Activated CD8-positive, alpha-beta T cell treated with anti-CD3 and anti-CD28 coated beads, Interleukin-2, amount 10 ng/mL, durations not matched to agents 7 days and 5 days (primary cell): Measurements from ENCODE around the gene ATIC. TPM values are rescaled to one million over a fixed set of nuclear protein-coding genes. Genes with fewer than 3 reads are reported as not detected.

Experiments used
- ATAC-seq: fragments of 150-1000 bp; cut with Tn5 transposase; one replicate; pipeline ENCODE4 v1.10.0; 2021; ENCODE audit warnings: moderate library complexity
- CTCF ChIA-PET: fragments of 350-600 bp; sonication (Branson Sonifier 250); formaldehyde crosslinking; loops from one replicate; lab custom pipeline; 2021; ENCODE audit warnings: antibody characterized with exemption; lab: Charles Lee
- POLR2A ChIA-PET: fragments of 350-600 bp; sonication (Branson Sonifier 250); formaldehyde crosslinking; loops from one replicate; lab custom pipeline; 2021; ENCODE audit warnings: antibody characterized with exemption; lab: Charles Lee
- DNase-seq: peaks from one replicate; pipeline ENCODE4 v3.0.0-alpha.2; 2020
- H3K27ac Mint-ChIP-seq: one replicate; pipeline ENCODE4 v1.8.0; 2021; ENCODE audit warnings: mild to moderate bottlenecking, mixed read lengths
- H3K27me3 Mint-ChIP-seq: one replicate; pipeline ENCODE4 v1.8.0; 2021; ENCODE audit warnings: low read depth, mixed read lengths
- H3K36me3 Mint-ChIP-seq: one replicate; pipeline ENCODE4 v1.8.0; 2021; ENCODE audit warnings: low read depth, mixed read lengths
- H3K4me1 Mint-ChIP-seq: one replicate; pipeline ENCODE4 v1.8.0; 2021; ENCODE audit warnings: low read depth, mixed read lengths
- H3K4me3 Mint-ChIP-seq: one replicate; pipeline ENCODE4 v1.8.0; 2021; ENCODE audit warnings: mild to moderate bottlenecking, mixed read lengths
- H3K9me3 Mint-ChIP-seq: one replicate; pipeline ENCODE4 v1.8.0; 2022; ENCODE audit warnings: mixed read lengths; ENCODE audit not compliant: insufficient read depth
- total RNA-seq, 2 experiments: library from RNA; stranded (reverse); gene quantifications; one replicate each; pipeline ENCODE4 v1.2.3, GENCODE V29; 2021

Gene ATIC
- total RNA-seq, 2 experiments from 2014 or later: 170 to 182 TPM

DNA sequence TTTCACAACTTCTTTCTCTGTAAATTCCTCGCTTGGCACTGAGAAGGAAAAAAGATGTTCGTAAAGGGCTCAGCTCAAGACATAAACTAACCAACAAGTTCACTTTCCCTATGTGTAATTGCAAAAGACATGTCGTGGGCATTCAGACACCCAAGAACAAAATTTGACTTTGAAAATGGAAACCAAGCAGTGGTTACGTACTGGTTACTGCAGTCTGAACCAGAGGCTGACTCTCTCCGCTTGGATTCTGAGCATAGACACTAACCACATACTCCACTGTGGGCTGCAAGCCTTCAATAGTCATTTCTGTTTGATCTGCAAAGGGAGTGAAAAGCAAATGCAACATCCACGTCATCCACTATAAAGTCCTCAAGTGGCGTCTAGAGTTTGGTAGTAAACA is 70.2 kb downstream of the ATIC start:
- no peak for DNase-seq
- Mint-ChIP-seq H3K27me3 (no peaks in the 10 kb centered on the region), H3K27ac (no peak overlapping the region), H3K9me3 (no peaks in the 10 kb centered on the region), H3K4me3 (no peak overlapping the region), H3K4me1 (no peaks in the 10 kb centered on the region), H3K36me3 (no peaks in the 10 kb centered on the region)
- ChIA-PET POLR2A (no interaction called here), CTCF (no interaction called here)
- ATAC-seq: no peak

DNA sequence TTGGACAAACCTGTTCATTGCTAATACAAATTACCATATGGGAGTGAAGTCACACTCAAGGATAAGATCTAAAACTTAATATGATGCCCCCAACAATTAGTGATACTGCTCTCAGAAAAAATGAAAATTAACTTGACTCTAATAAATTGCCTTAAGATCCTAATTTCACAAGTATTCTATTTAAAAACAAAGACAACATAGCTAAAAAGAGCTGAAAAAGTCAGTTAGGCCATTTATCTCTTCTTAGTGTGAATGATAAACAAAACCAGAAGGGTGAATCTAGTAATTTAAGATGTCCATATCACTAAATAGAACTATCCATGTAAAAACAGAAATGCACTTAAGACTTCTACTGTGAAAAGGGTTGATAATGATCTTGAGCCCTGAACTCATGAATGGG is 70.6 kb downstream of the ATIC start:
- ChIA-PET CTCF (no interaction called here), POLR2A (no interaction called here)
- Mint-ChIP-seq H3K36me3 (no peaks in the 10 kb centered on the region), H3K9me3 (no peaks in the 10 kb centered on the region), H3K4me1 (no peaks in the 10 kb centered on the region), H3K4me3 (no peak overlapping the region), H3K27me3 (no peaks in the 10 kb centered on the region), H3K27ac (no peak overlapping the region)
- DNase-seq (no peak), ATAC-seq (no peak)

DNA sequence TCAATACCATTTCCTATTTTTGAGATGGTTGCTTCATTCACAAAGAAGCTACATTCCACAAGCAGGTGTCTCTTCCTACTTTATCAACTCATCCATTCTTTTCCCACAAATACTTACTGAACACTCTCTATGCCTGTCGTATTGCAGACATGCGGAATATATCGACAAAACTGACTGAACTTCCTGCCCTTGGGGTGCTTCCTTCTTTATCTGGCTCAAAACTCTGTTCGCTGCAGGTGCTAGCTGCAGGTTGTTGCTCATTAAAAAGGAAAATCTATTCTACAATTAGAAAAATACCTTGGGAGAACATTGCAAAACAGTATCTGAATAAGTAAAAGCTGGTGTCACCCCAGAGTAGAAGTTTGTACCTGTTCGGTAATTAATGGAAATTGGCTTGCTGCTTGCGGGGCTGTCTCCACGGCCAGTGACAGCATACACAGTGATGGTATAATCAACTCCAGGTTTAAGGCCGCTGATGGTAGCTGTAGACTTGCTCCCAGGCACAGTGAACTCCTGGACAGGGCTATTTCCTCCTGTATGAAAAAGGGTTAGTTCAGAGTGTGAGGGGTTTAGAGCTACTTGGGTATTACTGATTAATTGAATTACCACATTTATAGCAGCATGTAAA is 71.9 kb downstream of the ATIC start:
- no peaks in the 10 kb centered on the region for H3K36me3 Mint-ChIP-seq
- H3K9me3 Mint-ChIP-seq: no peaks in the 10 kb centered on the region
- no peaks in the 10 kb centered on the region for H3K4me1 Mint-ChIP-seq
- H3K4me3 Mint-ChIP-seq: no peak overlapping the region
- H3K27me3 Mint-ChIP-seq: no peaks in the 10 kb centered on the region
- no peak overlapping the region for H3K27ac Mint-ChIP-seq
- POLR2A ChIA-PET: no interaction called here
- CTCF ChIA-PET: no interaction called here
- ATAC-seq (no peak), DNase-seq (no peak)

DNA sequence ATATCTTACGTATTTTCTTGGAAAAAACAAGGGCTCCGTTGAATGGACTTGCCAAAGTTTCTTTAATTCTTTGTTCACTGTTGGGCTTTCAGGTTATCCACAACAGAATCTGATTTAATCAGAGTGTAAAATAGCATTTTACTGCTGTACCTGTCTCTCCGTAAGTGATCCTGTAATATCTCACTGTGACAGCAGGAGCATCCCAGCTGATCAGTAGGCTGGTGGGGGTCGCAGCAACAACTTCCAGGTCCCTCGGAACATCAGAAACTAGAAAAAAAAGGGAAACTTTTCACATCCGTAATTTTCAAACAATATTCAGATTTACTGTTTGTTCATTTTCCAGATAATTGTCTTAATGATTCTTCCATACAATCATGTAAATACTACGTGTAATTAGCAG is 72.9 kb downstream of the ATIC start:
- H3K9me3 Mint-ChIP-seq: no peaks in the 10 kb centered on the region
- no peak for ATAC-seq

DNA sequence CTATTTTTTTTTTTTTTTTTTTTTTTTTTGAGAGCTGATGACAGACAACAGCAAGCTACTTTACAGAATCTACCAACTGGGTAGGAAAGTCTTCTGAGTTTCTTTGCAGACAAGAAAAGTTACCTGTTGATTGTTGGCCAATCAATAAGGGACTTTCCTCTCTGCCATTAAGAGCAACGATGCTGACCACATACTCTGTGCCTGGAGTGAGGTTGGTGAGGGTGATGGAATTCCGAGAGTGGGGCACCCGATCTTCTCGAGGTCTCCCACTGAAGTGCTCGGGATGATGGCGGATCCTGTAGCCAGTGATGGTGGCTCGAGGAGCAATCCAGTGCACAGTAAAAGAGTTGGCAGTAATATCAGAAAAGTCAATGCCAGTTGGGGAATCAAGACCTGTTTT is 74.7 kb downstream of the ATIC start:
- DNase-seq (no peak), ATAC-seq (no peak)
- ChIA-PET CTCF (no interaction called here), POLR2A (no interaction called here)
- no peaks in the 10 kb centered on the region for H3K36me3 Mint-ChIP-seq
- no peaks in the 10 kb centered on the region for H3K27me3 Mint-ChIP-seq
- H3K4me3 Mint-ChIP-seq: no peak overlapping the region
- H3K27ac Mint-ChIP-seq: no peak overlapping the region
- H3K4me1 Mint-ChIP-seq: no peaks in the 10 kb centered on the region
- no peaks in the 10 kb centered on the region for H3K9me3 Mint-ChIP-seq

More for the DNA sequence above, 72.9 kb downstream of the ATIC start:
- CTCF ChIA-PET: no interaction called here
- Mint-ChIP-seq H3K4me1 (no peaks in the 10 kb centered on the region), H3K27me3 (no peaks in the 10 kb centered on the region), H3K4me3 (no peak overlapping the region), H3K36me3 (no peaks in the 10 kb centered on the region), H3K27ac (no peak overlapping the region)
- POLR2A ChIA-PET: no interaction called here
- DNase-seq: no peak

DNA sequence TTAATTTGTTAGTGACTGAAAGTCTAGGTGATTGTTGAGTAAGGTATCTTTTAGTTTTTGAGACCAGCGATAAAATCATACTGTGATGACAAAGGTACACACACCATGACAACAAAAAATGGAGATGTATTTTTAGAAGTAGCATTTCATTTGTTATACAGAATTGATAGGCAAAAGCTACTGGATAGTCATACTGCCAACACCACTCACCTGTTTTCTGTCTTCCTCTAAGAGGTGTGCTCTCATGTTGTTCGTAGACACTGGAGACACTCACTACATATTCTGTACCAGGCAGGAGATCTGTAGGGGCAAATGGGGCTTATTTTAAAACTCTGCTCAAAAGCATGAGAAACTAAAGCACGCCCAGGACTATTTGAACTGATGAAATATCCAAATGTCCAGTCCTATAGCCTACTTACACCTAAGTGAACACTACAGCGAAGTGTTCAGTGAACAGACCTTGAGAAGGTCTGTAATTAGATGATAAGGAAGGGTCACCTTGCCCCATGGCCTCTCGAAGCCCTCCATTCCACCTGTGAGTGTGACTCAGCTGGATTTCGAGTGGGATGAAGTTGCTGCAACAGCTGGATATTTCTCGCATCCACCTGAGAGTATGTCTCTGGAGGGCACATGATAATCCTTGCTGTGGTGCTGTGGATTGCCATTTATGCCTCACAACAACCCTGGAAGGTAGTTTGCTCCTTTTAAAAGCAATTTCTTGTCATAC is 76.3 kb downstream of the ATIC start:
- ChIA-PET CTCF (no interaction called here), POLR2A (no interaction called here)
- H3K4me3 Mint-ChIP-seq: no peak overlapping the region
- no peak overlapping the region for H3K27ac Mint-ChIP-seq
- H3K4me1 Mint-ChIP-seq: no peaks in the 10 kb centered on the region
- ATAC-seq: no peak
- no peaks in the 10 kb centered on the region for H3K9me3 Mint-ChIP-seq
- no peaks in the 10 kb centered on the region for H3K27me3 Mint-ChIP-seq
- no peak for DNase-seq
- H3K36me3 Mint-ChIP-seq: no peaks in the 10 kb centered on the region

DNA sequence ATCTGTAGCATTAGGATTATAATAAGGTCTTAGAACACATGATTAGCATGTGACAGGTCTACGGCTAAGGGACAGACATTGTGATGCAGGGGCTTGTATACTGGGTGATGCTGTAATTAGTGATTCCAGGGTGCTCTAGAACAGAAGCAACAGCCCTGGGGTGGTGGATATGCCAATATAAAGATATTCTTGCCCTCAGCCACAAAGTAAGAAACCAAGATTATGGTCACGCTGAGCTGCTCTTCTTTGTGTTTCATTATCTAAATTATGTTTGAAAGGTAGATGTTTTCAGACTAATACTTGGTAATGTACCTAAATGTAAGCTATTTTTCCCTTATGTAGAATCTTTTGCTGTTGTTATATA is 78.7 kb downstream of the ATIC start:
- Mint-ChIP-seq H3K4me3 (no peak overlapping the region), H3K36me3 (no peaks in the 10 kb centered on the region), H3K9me3 (no peaks in the 10 kb centered on the region), H3K27me3 (no peaks in the 10 kb centered on the region), H3K27ac (no peak overlapping the region), H3K4me1 (no peaks in the 10 kb centered on the region)
- ChIA-PET CTCF (no interaction called here), POLR2A (no interaction called here)
- ATAC-seq: no peak
- no peak for DNase-seq

DNA sequence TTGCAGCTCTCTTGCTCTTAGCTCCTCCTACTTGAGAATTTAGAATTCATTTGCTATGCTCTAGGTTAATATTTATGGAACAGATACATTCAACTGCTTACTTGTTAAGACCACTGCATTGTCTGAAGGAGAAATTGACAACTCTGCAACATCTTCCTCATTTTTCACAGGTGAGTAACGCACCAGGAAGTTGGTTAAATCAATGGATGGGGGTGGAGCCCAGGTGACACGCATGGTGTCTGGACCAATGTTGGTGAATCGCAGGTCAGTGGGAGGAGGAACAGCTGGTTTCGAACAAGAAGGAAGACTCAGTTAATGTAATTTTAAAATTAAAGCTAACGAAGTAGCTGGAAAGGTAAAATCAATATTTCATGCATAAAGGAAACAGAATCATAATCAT is 79.7 kb downstream of the ATIC start:
- Mint-ChIP-seq H3K27me3 (no peaks in the 10 kb centered on the region), H3K27ac (no peak overlapping the region), H3K9me3 (no peaks in the 10 kb centered on the region), H3K36me3 (no peaks in the 10 kb centered on the region), H3K4me1 (no peaks in the 10 kb centered on the region), H3K4me3 (no peak overlapping the region)
- ChIA-PET CTCF (no interaction called here), POLR2A (no interaction called here)
- no peak for DNase-seq
- no peak for ATAC-seq

DNA sequence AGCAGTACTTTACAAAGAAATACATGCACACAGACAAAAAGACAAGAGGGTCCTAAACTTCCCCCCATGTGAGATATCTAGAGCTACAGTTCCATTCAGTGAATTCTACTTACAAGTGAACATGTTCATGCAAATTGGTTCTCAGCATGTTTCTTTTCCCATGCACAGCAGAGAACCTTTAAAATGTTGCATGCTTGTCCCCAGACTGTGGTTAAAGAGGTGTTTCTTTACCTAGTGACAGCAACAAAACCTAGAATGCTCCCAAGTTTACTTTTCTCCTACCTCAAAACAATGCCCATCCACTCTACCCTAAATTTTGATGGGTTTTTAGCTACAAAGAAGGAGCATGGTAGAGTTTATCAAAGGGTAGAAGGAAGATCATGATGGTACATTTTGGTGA is 80.3 kb downstream of the ATIC start:
- Mint-ChIP-seq H3K27ac (no peak overlapping the region), H3K27me3 (no peaks in the 10 kb centered on the region), H3K4me1 (no peaks in the 10 kb centered on the region), H3K36me3 (no peaks in the 10 kb centered on the region), H3K9me3 (no peaks in the 10 kb centered on the region), H3K4me3 (no peak overlapping the region)
- DNase-seq (no peak), ATAC-seq (no peak)
- ChIA-PET POLR2A (no interaction called here), CTCF (no interaction called here)

DNA sequence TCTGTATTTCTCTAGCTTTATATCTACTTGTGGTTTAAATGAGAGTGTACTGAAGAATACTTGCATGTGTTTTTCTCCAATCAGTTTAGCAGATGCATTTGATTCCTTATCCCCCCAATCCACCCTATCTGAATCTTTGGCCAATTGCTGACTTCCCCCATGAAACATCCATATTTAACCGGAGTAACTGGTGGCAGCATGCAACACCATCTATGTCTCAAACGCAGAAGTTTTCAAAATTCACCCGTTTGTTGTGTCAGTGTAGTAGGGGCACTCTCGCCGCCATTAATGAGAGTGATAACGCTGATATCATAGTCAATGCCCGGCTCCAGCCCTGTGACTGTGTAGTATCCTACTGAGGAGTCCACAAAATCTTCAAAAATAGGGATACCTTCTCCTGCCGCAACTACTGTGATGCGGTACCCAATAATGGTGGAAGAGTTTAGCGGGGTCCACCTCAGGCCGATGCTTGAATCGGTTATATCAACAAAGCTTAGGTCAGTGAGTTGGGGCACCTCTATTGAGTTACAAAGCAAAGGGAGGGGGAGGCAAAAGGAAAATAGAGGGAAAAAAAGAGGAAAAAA is 80.9 kb downstream of the ATIC start:
- no peaks in the 10 kb centered on the region for H3K9me3 Mint-ChIP-seq
- no peak overlapping the region for H3K27ac Mint-ChIP-seq
- no peaks in the 10 kb centered on the region for H3K4me1 Mint-ChIP-seq
- ATAC-seq: no peak
- H3K36me3 Mint-ChIP-seq: no peaks in the 10 kb centered on the region
- ChIA-PET POLR2A (no interaction called here), CTCF (no interaction called here)
- H3K4me3 Mint-ChIP-seq: no peak overlapping the region
- peaks cover under 1% of the 10 kb centered on the region for H3K27me3 Mint-ChIP-seq
- DNase-seq: no peak

DNA sequence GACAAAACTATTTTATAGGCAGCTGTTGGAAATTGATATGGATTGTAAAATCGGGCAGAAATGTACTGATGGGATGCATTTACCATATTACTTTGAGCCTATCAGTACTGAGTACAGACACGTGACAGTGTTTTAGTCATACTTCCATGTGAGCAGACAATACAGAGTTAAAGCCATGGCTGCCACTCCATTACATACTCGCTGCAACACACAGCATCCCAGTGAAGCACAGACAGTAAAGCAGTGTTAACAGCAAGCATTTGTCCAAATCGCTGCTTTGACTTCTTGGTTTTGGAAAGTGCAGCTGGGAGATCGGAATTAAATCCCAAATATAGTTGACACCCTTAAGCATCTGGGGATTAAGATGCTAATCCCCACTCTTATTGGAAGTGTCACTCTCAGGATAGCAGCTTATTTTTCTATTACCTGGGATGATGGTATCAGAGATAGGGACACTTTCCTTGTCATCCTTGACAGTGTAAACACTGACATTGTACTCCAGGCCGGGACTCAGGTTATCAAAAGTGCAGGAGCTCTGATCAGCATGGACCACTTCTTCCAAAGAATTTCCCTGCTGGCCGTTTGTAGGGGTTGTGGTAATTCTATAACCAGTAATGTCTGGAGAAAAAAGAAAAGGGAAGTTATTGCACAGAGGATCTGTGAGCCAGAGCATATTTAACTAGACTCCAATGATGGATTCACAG is 82.4 kb downstream of the ATIC start:
- Mint-ChIP-seq H3K36me3 (no peaks in the 10 kb centered on the region), H3K27ac (no peak overlapping the region), H3K9me3 (no peaks in the 10 kb centered on the region), H3K27me3 (peaks cover 2% of the 10 kb centered on the region), H3K4me3 (no peak overlapping the region), H3K4me1 (no peaks in the 10 kb centered on the region)
- ATAC-seq (no peak), DNase-seq (no peak)
- ChIA-PET POLR2A (no interaction called here), CTCF (interaction anchor here (1.4 kb wide), 1 partner anchor 9 kb away, joined by 3 read pairs; no protein-coding TSS in a partner anchor)
